H9 (cell line): ENCODE results near the gene ANK3. TPM values are rescaled to one million over a fixed set of nuclear protein-coding genes. Genes with fewer than 3 reads are reported as not detected.

Source experiments
- DNase-seq: peaks from one replicate; pipeline ENCODE4 v3.0.0-alpha.2; 2017
- H2AFZ ChIP-seq: one replicate; pipeline ENCODE4 v1.6.1; 2013; ENCODE audit warnings: mild to moderate bottlenecking, low read length, control low read depth, moderate library complexity
- H2AK5ac ChIP-seq: 2 replicates; pipeline ENCODE4 v1.6.1; 2013; ENCODE audit warnings: low read length, control low read depth, mixed read lengths; ENCODE audit not compliant: insufficient read length
- H2BK120ac ChIP-seq: one replicate; pipeline ENCODE4 v1.6.1; 2013; ENCODE audit warnings: low read depth, mild to moderate bottlenecking, low read length, control low read depth, inconsistent platforms; ENCODE audit not compliant: poor library complexity, severe bottlenecking
- H2BK12ac ChIP-seq: 2 replicates; pipeline ENCODE4 v1.6.1; 2013; ENCODE audit warnings: low read length, control low read depth, mixed read lengths, low read depth; ENCODE audit not compliant: insufficient read length
- H2BK15ac ChIP-seq: 2 replicates; pipeline ENCODE4 v1.6.1; 2013; ENCODE audit warnings: low read depth, low read length, control low read depth
- H2BK20ac ChIP-seq: one replicate; pipeline ENCODE4 v1.6.1; 2013; ENCODE audit warnings: low read depth, mild to moderate bottlenecking, low read length, control low read depth, inconsistent platforms; ENCODE audit not compliant: poor library complexity, severe bottlenecking
- H2BK5ac ChIP-seq: 2 replicates; pipeline ENCODE4 v1.6.1; 2013; ENCODE audit warnings: low read length, control low read depth, mixed read lengths; ENCODE audit not compliant: insufficient read length
- H3K14ac ChIP-seq: 2 replicates; pipeline ENCODE4 v1.6.1; 2013; ENCODE audit warnings: low read length, control low read depth; ENCODE audit not compliant: insufficient read depth
- H3K18ac ChIP-seq: 2 replicates; pipeline ENCODE4 v1.6.1; 2013; ENCODE audit warnings: low read depth, mild to moderate bottlenecking, mixed read lengths, low read length, control low read depth; ENCODE audit not compliant: insufficient read length
- H3K23ac ChIP-seq: 2 replicates; pipeline ENCODE4 v1.6.1; 2013; ENCODE audit warnings: low read length, control low read depth, mixed read lengths, low read depth; ENCODE audit not compliant: insufficient read length
- H3K23me2 ChIP-seq: 2 replicates; pipeline ENCODE4 v1.6.1; 2013; ENCODE audit warnings: low read depth, mild to moderate bottlenecking, mixed read lengths, low read length, control low read depth; ENCODE audit not compliant: insufficient read length, poor library complexity, severe bottlenecking
- H3K27ac ChIP-seq: 2 replicates; pipeline ENCODE4 v1.5.1; 2013; ENCODE audit warnings: low read length, control low read depth, mixed read lengths, low read depth; ENCODE audit not compliant: insufficient read length
- H3K27me3 ChIP-seq: 2 replicates; pipeline ENCODE4 v1.6.1; 2013; ENCODE audit warnings: low read length, control low read depth, inconsistent platforms; ENCODE audit not compliant: insufficient read depth
- H3K4ac ChIP-seq: 2 replicates; pipeline ENCODE4 v1.6.1; 2013; ENCODE audit warnings: low read depth, mild to moderate bottlenecking, control low read depth, inconsistent platforms, low read length, moderate library complexity
- H3K4me1 ChIP-seq: 2 replicates; pipeline ENCODE4 v1.6.1; 2013; ENCODE audit warnings: low read length, control low read depth, inconsistent platforms; ENCODE audit not compliant: insufficient read depth
- H3K4me2 ChIP-seq: 2 replicates; pipeline ENCODE4 v1.6.1; 2013; ENCODE audit warnings: low read length, control low read depth, mixed read lengths; ENCODE audit not compliant: insufficient read length, insufficient read depth
- H3K56ac ChIP-seq: 2 replicates; pipeline ENCODE4 v1.6.1; 2013; ENCODE audit warnings: low read depth, mild to moderate bottlenecking, mixed read lengths, low read length, control low read depth; ENCODE audit not compliant: insufficient read length
- H3K79me1 ChIP-seq: 2 replicates; pipeline ENCODE4 v1.6.1; 2013; ENCODE audit warnings: low read depth, mild to moderate bottlenecking, moderate library complexity, low read length, control low read depth, inconsistent platforms; ENCODE audit not compliant: insufficient read depth, poor library complexity, severe bottlenecking
- H3K79me2 ChIP-seq: 2 replicates; pipeline ENCODE4 v1.6.1; 2013; ENCODE audit warnings: low read length, control low read depth, inconsistent platforms; ENCODE audit not compliant: insufficient read depth
- H3K9ac ChIP-seq: 2 replicates; pipeline ENCODE4 v1.6.1; 2013; ENCODE audit warnings: low read length, control low read depth, mixed read lengths; ENCODE audit not compliant: insufficient read length; ENCODE audit errors: extremely low read depth
- H3K9me3 ChIP-seq: one replicate; pipeline ENCODE4 v1.6.1; 2013; ENCODE audit warnings: low read depth, low read length, inconsistent platforms; ENCODE audit not compliant: control insufficient read depth
- H3T11ph ChIP-seq: one replicate; pipeline ENCODE4 v1.6.1; 2013; ENCODE audit warnings: mild to moderate bottlenecking, low read length, control low read depth, inconsistent platforms
- H4K20me1 ChIP-seq: one replicate; pipeline ENCODE4 v1.6.1; 2013; ENCODE audit not compliant: control insufficient read depth, insufficient read length, insufficient read depth
- H4K5ac ChIP-seq: 2 replicates; pipeline ENCODE4 v1.6.1; 2013; ENCODE audit warnings: low read depth, mild to moderate bottlenecking, mixed read lengths, low read length, control low read depth; ENCODE audit not compliant: insufficient read length
- H4K8ac ChIP-seq: replicated peaks from 2 replicates; pipeline ENCODE4 v1.6.1; 2013; ENCODE audit warnings: low read length, control low read depth, mixed read lengths, low read depth; ENCODE audit not compliant: insufficient read length
- H4K91ac ChIP-seq: 2 replicates; pipeline ENCODE4 v1.6.1; 2013; ENCODE audit warnings: low read depth, mild to moderate bottlenecking, moderate library complexity, mixed read lengths, low read length, control low read depth; ENCODE audit not compliant: insufficient read length
- H3K27ac Mint-ChIP-seq, 3 experiments: 2 replicates in 2 of 3; 3 replicates in 1 of 3; pipeline ENCODE4 v1.8.0; 2020 to 2021; ENCODE audit warnings: mixed read lengths in 3 of 3, mild to moderate bottlenecking in 1 of 3, moderate library complexity in 1 of 3
- H3K27me3 Mint-ChIP-seq: 2 replicates; pipeline ENCODE4 v1.8.0; 2021; ENCODE audit warnings: low read depth, mild to moderate bottlenecking, moderate library complexity, mixed read lengths
- H3K36me3 Mint-ChIP-seq, 3 experiments: 2 replicates in 2 of 3; 3 replicates in 1 of 3; pipeline ENCODE4 v1.8.0; 2020 to 2021; ENCODE audit warnings: low read depth in 3 of 3, mixed read lengths in 3 of 3; ENCODE audit not compliant: insufficient read depth in 1 of 3
- H3K4me1 Mint-ChIP-seq, 2 experiments: 2 replicates each; pipeline ENCODE4 v1.8.0; 2020; ENCODE audit warnings: mixed read lengths in 2 of 2
- H3K4me3 Mint-ChIP-seq, 2 experiments: 2 replicates in 1 of 2; 3 replicates in 1 of 2; pipeline ENCODE4 v1.8.0; 2020 to 2021; ENCODE audit warnings: mild to moderate bottlenecking in 2 of 2, mixed read lengths in 2 of 2, moderate library complexity in 1 of 2
- H3K9me3 Mint-ChIP-seq, 2 experiments: 2 replicates in 1 of 2; 3 replicates in 1 of 2; pipeline ENCODE4 v1.8.0; 2020; ENCODE audit warnings: mild to moderate bottlenecking in 2 of 2, mixed read lengths in 2 of 2, moderate library complexity in 1 of 2
- CTCF ChIP-seq: fragments of 200-600 bp; sonication (generic); conservative IDR thresholded peaks from 3 replicates; pipeline ENCODE4 v1.8.0; 2021; ENCODE audit warnings: antibody characterized with exemption, mild to moderate bottlenecking
- WGBS: extraction: QIAGEN DNeasy Blood & Tissue Kit; methylation state at CpG from one replicate; pipeline ENCODE4 v1.1.7; 2013; ENCODE audit warnings: missing lambda C conversion rate, low lambda C conversion rate, mixed read lengths; ENCODE audit not compliant: insufficient read length; ENCODE audit errors: extremely low coverage; 5-methylcytosine and 5-hydroxymethylcytosine counted together
- total RNA-seq: library from RNA; stranded (reverse); gene quantifications from 2 replicates; pipeline ENCODE4 v1.2.1, GENCODE V29; 2021

ANK3 gene
- total RNA-seq, 1 experiment from 2014 or later, result 59.6 TPM

GRCh38 chr10:60147576-60148265 is 242.0 kb downstream of the ANK3 start:
- H3T11ph ChIP-seq, result no peak overlapping the region
- no peak overlapping the region for H3K23ac ChIP-seq
- no peak overlapping the region for H2BK20ac ChIP-seq
- H3K4me1 ChIP-seq, result no peaks in the 10 kb centered on the region
- no peak for TF ChIP-seq CTCF
- no peak overlapping the region for H3K14ac ChIP-seq
- DNase-seq, result no peak
- no peak overlapping the region for H2AK5ac ChIP-seq
- H3K9ac ChIP-seq, result no peak overlapping the region
- no CpG with 5 or more reads among the region's 3 CpGs for WGBS
- H4K5ac ChIP-seq, result no peak overlapping the region
- Mint-ChIP-seq H3K9me3 (peaks cover 0 to 6% of the 10 kb centered on the region in 2 experiments; a peak in 4 of 5 replicates), H3K27ac (no peak overlapping the region), H3K4me3 (no peak overlapping the region), H3K36me3 (peaks cover 1 to 13% (median 9%) of the 10 kb centered on the region in 3 experiments; a peak in 5 of 7 replicates), H3K27me3 (no peaks in the 10 kb centered on the region), H3K4me1 (peaks cover 4 to 8% of the 10 kb centered on the region in 2 experiments; a peak in 3 of 4 replicates)
- no peaks in the 10 kb centered on the region for H3K79me2 ChIP-seq
- H2BK12ac ChIP-seq, result no peak overlapping the region
- H2AFZ ChIP-seq, result no peak overlapping the region
- H3K4ac ChIP-seq, result no peak overlapping the region
- no peak overlapping the region for H2BK5ac ChIP-seq
- H4K91ac ChIP-seq, result no peak overlapping the region
- no peak overlapping the region for H4K8ac ChIP-seq
- no peaks in the 10 kb centered on the region for H3K23me2 ChIP-seq
- no peaks in the 10 kb centered on the region for H3K27me3 ChIP-seq
- H3K79me1 ChIP-seq, result no peaks in the 10 kb centered on the region
- no peak overlapping the region for H3K27ac ChIP-seq
- H3K18ac ChIP-seq, result no peak overlapping the region
- H2BK120ac ChIP-seq, result no peak overlapping the region
- no peak overlapping the region for H2BK15ac ChIP-seq
- H3K4me2 ChIP-seq, result no peak overlapping the region
- no peaks in the 10 kb centered on the region for H4K20me1 ChIP-seq
- no peak overlapping the region for H3K56ac ChIP-seq
- no peaks in the 10 kb centered on the region for H3K9me3 ChIP-seq
